OCI-LY3 (cell line): Measurements from ENCODE around the gene PDGFC.

Source experiments
- H2AFZ ChIP-seq: fragments of 200-600, 300-600 bp; shearing (Covaris generic); 2 replicates; pipeline ENCODE4 v1.6.0; 2014; ENCODE audit warnings: antibody characterized with exemption, low read depth, low read length
- H3K27ac ChIP-seq: fragments of 200-600, 300-600 bp; sonication (generic); 2 replicates; pipeline ENCODE4 v1.5.1; 2014; ENCODE audit warnings: mild to moderate bottlenecking, low read length, moderate library complexity, mixed read lengths
- H3K27me3 ChIP-seq: fragments of 200-600, 300-600 bp; sonication (generic); 2 replicates; pipeline ENCODE4 v1.6.1; 2014; ENCODE audit warnings: low read depth, low read length, mixed read lengths
- H3K36me3 ChIP-seq: fragments of 200-600, 300-600 bp; sonication (generic); replicated peaks from 2 replicates; pipeline ENCODE3; 2014; ENCODE audit warnings: low read depth, low read length, mixed read lengths
- H3K4me1 ChIP-seq: fragments of 300-600, 200-600 bp; sonication (generic); 2 replicates; pipeline ENCODE4 v1.6.1; 2014; ENCODE audit warnings: low read length, mixed read lengths
- H3K4me2 ChIP-seq: fragments of 200-600, 300-600 bp; sonication (generic); 2 replicates; pipeline ENCODE4 v1.6.1; 2014; ENCODE audit warnings: low read length, mixed read lengths
- H3K4me3 ChIP-seq: fragments of 300-600, 200-600 bp; sonication (generic); 2 replicates; pipeline ENCODE4 v1.5.1; 2014; ENCODE audit warnings: antibody characterized with exemption, mild to moderate bottlenecking, low read length, moderate library complexity
- H3K79me2 ChIP-seq: fragments of 300-600, 200-600 bp; shearing (Covaris generic); 2 replicates; pipeline ENCODE4 v1.6.1; 2014; ENCODE audit warnings: mild to moderate bottlenecking, low read length, mixed read lengths
- H3K9ac ChIP-seq: fragments of 300-600, 200-600 bp; shearing (Covaris generic); 2 replicates; pipeline ENCODE4 v1.6.0; 2014; ENCODE audit warnings: mild to moderate bottlenecking, low read length, moderate library complexity
- H3K9me3 ChIP-seq: fragments of 200-600, 300-600 bp; shearing (Covaris generic); 2 replicates; pipeline ENCODE4 v1.6.1; 2014; ENCODE audit warnings: low read length, mixed read lengths; ENCODE audit not compliant: insufficient read depth
- H4K20me1 ChIP-seq: fragments of 200-600, 300-600 bp; sonication (generic); 2 replicates; pipeline ENCODE4 v1.6.1; 2016; ENCODE audit warnings: low read length, mixed read lengths; ENCODE audit not compliant: insufficient read depth
- CTCF ChIP-seq: fragments of 200-600, 300-600 bp; sonication (generic); IDR thresholded peaks from 2 replicates; pipeline ENCODE4 v1.5.1; 2014; ENCODE audit warnings: antibody characterized with exemption, low read length, low read depth
- EZH2phosphoT487 ChIP-seq: fragments of 200-600 bp; shearing (Covaris generic); IDR thresholded peaks from 2 replicates; pipeline ENCODE4 v1.6.1; 2018; ENCODE audit warnings: antibody characterized with exemption, mixed run types, low read depth

PDGFC gene

GRCh38 chr4:156711193-156711590 lies 260.4 kb downstream of the PDGFC start:
- no peak overlapping the region for H3K27ac ChIP-seq
- no peak overlapping the region for H2AFZ ChIP-seq
- TF ChIP-seq CTCF = no peak
- TF ChIP-seq EZH2phosphoT487 = no peak

More at GRCh38 chr4:156711193-156711590, 260.4 kb downstream of the PDGFC start:
- H3K9me3 ChIP-seq = no peaks in the 10 kb centered on the region
- H3K27me3 ChIP-seq = no peaks in the 10 kb centered on the region
- H3K9ac ChIP-seq = no peak overlapping the region
- no peak overlapping the region for H3K4me3 ChIP-seq
- no peaks in the 10 kb centered on the region for H3K4me1 ChIP-seq
- no peak overlapping the region for H3K4me2 ChIP-seq
- no peaks in the 10 kb centered on the region for H4K20me1 ChIP-seq
- no peaks in the 10 kb centered on the region for H3K36me3 ChIP-seq
- no peaks in the 10 kb centered on the region for H3K79me2 ChIP-seq
